NCI-H2029 (cell line): ENCODE results near the gene HK2.
"Not testable (repeated sequence)": the region's sequence is repeated elsewhere in the genome, so short reads cannot be mapped to it uniquely, and the experiment has no call there.

Experiments
- DNase-seq: peaks from one replicate; lab custom pipeline; 2025; lab: John Stamatoyannopoulos, UW

Gene HK2

GRCh38 chr2:74833418-74834233 lies at the start of gene HK2:
Gene HK2, plus strand, starts transcription at chr2:74834127. Its CDS starts 454 bp downstream, at chr2:74834581.
- DNase-seq, result peak; percentile 44

- DNase-seq, result no peak
Measured at GRCh38 chr2:74789271-74789670, 44.7 kb upstream of the HK2 start.

DNA sequence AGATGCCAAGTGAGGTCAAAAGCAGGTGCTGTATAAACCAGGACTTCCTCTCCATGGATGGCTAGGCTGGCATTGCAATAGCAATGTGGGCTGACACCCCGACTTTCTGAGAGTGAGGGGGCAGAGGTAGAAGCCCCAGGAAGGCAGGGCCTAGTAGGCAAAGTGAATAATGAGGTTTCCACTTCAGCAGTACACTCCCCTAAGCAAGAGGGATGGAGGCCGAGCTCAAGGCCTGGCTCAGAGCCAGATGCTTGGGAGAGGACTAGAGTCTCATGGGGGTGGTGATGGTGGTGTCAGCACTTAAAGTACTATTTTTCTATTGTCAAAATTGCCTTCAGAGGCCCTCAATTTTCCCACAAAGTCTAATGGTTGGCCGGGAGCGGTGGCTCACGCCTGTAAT lies 41.6 kb upstream of the HK2 start:
- peak; percentile 1 for DNase-seq

- DNase-seq, result not testable (repeated sequence)
Measured at GRCh38 chr2:74794878-74795277, 39.0 kb upstream of the HK2 start.

DNA sequence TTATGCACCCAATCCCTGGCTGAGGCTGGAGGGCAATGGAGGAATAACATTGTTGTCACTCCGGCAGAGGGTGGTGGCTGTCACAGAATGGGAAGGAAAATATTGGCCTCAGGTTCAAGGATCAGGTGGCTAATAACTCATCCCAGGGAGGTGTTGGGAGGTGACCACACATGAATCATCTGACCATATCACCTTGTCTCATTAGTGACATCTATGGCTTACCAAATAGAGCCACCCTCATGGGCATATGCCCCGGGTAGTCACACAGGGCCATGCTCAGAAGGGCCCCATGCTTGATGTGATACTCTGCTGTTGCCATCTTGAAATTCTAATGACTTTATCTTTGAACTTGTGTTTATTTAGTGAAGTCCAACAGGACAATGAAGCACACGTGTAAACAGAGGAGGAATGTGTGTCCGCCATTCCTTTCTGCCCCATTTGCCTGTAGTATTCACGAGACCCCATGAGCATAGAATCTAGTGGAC lies 27.5 kb upstream of the HK2 start:
- DNase-seq, result no peak

GRCh38 chr2:74806920-74807319 lies 27.0 kb upstream of the HK2 start:
- no peak for DNase-seq

- DNase-seq, result no peak
Measured at GRCh38 chr2:74812787-74813590, 20.9 kb upstream of the HK2 start.

GRCh38 chr2:74814102-74814501 lies 19.8 kb upstream of the HK2 start:
- DNase-seq, result no peak

GRCh38 chr2:74815941-74816340 lies 18.0 kb upstream of the HK2 start:
- no peak for DNase-seq

DNA sequence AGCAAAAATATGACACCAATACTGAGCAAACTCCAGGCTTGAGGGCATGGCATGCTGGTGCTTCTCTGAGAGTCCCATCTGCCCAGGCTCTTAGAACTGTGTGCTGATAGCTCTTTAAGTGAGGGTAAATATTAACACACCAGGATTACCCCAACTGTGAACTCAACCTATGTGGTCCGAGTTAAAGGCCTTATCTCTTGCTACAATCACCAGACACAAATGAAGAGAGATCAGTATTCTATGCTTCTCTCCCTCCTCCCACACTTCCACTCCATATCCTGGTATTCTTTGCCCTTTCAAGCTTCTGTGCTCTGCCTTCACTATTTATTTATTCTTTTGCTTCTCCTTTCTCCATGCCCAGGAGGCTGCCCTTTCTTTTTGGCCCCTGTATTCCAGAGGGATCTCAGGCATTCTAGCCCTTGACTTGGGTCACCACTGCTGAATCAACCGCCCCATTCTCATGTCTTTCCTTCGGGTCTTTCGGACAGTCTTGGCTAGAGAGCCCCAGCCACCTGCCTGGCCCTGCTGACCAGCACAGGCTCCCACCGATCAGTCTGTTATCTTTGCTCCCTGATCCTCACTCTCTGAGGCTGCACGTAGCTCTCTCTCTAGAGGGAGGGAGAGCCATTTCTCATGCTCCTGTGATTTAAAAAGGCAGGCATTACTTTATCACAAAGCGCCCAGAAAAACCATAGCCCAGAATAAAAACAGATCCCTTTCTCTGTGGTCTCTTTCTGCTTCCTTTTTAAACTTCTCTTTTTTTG lies 17.2 kb upstream of the HK2 start:
- DNase-seq, result peak; percentile 19

DNA sequence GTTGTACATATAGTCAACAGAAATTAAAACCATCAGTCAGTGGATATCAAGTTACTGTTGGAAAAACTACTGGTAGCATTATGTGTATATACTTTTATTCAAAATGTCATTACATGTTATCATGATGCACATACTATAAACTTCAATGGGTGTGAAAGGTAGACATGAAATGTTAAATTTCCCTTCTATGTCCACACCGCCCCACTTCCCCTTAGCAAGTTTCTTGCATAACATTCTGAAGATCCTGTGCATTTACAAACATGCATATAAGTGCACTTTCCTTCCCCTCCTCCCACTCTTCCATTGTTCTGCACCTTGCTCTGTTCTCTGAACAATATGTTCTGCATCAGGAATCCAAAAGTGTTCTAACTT lies 16.6 kb upstream of the HK2 start:
- DNase-seq, result no peak

DNA sequence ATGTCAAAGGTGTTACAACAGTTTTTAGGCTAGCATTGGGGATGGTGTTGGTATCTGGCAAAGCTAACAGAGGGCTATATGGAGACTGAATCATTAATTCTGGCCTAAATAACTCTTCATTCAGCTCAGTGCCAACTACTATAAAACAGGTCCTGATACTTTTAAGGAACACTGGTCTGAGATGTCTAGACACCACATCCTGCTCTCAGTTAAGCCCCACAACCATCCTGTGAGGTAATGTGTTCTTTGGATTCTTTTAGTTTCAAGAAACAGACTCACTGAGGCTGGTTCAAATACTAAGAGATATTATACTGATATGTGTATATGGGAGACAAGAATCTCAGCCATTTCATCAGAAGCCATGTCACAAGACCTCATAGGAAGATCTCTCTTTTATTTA lies 14.2 kb upstream of the HK2 start:
- no peak for DNase-seq

DNA sequence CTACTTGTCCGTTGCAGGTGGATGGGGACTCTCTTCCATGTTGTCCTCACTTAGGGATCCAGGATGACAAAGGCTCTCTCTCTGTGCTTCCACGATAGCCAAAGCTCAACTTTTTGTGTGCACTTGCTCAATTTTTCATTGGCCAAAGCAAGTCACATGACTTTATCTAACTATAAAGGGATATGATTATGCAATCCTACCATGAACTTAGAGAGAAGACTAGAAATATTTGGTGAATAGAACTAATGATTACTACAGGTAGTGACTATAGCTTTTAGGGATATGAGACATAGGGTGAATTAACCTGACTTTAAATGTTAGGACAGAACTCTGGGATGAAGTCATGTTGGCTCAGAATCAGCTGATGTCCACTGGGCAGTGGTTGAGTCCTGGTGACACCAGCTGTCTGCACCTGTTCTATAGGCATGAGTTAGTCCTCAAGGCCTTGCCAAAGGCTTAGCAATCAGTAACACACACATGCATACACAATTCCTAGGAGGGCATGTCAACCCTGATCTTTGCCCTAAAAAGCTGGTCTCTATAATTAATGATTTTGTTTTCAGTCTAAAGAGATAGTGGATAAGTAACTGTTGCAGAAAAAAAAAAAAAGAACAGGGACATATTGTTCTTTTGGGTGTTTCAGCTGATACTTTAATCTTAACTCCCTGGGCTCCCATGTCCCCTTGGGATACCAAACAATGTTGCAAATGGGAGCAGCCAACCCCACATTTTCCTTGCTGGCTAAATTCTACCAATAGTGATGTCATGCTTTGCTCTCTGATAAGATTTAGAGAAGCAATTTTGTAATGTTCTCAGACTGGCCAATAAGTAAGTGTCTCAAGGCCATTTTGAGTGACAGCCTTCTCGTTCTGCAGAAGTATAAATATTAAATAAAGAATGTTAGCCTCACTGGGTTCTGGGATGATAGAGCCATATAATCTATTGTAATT lies 12.5 kb upstream of the HK2 start:
- no peak for DNase-seq

- DNase-seq, result no peak
Measured at GRCh38 chr2:74822771-74823566, 11.0 kb upstream of the HK2 start.

- DNase-seq, result no peak
Measured at GRCh38 chr2:74824679-74825078, 9.2 kb upstream of the HK2 start.

GRCh38 chr2:74828543-74828942 lies 5.4 kb upstream of the HK2 start:
- no peak for DNase-seq

GRCh38 chr2:74831693-74832530 lies 2.0 kb upstream of the HK2 start:
- DNase-seq, result no peak

- not testable (repeated sequence) for DNase-seq
Measured at GRCh38 chr2:74834234-74834791, 386 bp downstream of the HK2 start.
